HG02571 (cell line): ENCODE data around the gene PDP2.
A peak's percentile ranks its signal among the peaks of the same experiment; 100 is the strongest.
"Not testable (repeated sequence)": the region's sequence is repeated elsewhere in the genome, so short reads cannot be mapped to it uniquely, and the experiment has no call there.

Experiments used
- ATAC-seq: cut with Tn5 transposase; IDR thresholded peaks from one replicate; pipeline ENCODE4 v1.9.1; 2021; ENCODE audit warnings: mild to moderate bottlenecking, moderate library complexity; ENCODE audit not compliant: unreplicated experiment

PDP2 gene

DNA sequence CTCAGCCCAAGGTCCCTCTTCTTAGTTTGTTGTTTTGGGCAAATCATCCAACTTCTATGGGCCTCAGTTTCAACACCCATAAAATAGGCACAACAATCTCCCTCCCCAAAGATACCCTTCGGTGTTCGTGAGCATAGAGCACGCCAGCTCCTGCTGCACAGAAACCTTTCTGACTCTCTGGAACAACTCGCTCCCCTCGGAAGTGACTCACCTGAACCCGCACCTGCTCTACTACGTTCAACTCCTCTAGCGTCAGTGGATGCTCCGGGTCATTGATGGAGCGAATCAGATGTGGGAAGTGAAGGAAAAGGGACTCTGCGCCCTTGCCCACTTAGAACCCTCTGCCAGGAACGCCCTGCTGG, 53.4 kb downstream of the PDP2 start:
- ATAC-seq = no peak

DNA sequence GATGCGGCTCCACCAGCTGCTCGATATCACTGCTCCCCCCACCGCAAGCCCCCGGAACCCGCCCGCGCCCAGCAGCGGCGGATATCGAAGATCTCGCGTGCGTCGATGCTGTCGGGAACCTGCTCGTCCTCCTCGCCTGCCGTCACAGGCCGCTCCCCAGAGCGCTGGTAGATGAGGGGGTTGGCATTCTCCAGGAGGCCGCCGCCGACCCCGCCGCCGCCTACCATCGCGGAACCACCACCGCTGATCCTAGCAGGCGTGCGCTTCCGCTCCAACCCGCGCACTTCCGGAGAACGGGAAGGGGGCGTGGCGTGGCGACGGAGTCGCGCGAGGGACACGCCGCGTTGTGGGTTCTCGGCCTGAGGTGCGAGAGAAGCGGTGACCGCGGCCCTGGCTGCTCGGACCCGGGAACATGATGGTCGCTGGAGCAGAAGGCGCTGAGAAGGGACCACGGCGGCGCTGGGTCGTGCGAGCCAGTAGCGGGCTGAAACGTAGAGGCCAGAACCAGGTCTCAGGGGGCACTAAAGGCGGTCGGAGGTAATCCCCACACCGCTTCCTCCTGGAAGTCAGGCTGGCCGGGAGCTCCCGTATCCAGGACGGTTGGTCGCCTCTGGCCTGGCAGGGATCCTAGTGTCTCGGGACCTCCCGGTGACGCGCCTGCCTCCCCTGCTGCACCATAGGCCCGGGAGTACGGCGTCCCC, 54.0 kb downstream of the PDP2 start, which contains the start of gene CIAO2B:
Gene CIAO2B, minus strand, starts transcription at position 265 of the 701 bp plus-strand sequence. Its CDS starts 38 bp downstream, at position 227.
- peak; percentile 78 for ATAC-seq

DNA sequence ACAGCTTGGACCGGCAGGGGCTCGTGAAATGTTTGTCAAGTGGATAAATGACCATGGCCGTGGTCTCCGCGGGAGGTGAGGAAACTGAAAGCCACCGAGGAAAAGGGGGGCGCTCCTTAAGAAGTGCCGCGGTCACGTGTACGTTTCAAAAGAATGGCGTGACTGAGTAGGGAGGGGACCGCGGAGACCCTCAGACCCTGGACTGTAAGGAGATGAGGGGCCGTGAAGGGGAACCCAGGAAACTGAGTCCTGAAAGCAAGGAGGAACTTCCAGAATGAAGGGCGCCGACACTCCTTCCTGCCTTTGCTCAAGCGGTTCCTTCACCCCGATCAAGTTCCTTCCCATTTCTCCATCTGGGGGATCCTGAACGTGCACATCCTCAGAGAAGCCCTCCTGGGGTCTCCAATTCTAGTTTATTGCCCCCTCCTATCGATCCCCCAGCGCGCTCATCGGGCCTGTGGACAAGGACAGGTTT, 54.6 kb downstream of the PDP2 start:
- not testable (repeated sequence) for ATAC-seq

DNA sequence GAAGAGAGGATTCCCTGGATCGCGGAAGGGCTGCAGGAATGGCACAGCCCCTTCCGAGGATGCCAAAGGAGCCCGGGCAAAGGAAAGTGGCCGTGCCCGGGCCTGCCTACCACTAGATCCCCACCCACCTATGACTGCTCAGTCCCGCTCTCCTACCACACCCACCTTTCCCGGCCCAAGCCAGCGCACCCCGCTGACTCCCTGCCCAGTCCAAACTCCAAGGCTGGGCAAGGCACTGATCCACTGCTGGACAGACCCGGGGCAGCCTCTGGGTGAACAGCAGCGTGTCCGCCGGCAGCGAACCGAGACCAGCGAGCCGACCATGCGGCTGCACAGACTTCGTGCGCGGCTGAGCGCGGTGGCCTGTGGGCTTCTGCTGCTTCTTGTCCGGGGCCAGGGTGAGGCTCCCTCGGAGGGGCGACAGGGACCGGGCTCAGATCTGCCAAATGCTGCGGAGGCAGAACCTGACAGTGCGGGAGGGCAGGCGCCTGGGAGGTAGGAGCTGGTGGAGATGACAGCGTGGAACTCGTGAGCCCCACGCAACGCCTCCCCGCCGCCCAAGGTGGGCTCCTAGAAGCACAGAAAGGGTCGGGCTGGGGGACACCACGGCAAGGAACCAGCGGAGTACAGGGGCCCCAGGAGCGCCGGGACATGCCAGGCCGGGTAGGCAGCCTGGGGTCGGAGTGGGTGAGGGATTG, 55.1 kb downstream of the PDP2 start, which contains the start of gene CES2:
Gene CES2, plus strand, starts transcription at position 203 of the 698 bp plus-strand sequence. Its CDS starts 120 bp downstream, at position 323.
- ATAC-seq = no peak

DNA sequence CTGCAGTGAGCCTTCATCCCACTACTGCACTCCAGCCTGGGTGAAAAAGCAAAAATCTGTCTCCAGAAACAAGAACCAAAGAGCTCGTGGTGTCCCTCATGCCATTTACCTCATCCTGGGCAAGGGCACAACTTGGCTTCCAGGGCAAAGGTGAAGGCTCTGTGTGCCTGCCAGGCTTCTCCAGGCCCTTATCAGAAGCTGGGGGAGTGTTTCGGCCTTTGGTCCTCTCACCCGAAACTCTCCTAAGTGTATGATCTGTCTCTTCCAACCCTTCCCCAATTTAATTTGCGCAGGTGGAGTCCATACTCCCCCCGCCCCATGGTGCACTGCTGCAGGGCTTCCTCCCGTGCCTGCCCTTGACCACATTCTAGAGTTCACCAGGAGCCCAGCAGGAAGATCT, 56.1 kb downstream of the PDP2 start:
- ATAC-seq = no peak

DNA sequence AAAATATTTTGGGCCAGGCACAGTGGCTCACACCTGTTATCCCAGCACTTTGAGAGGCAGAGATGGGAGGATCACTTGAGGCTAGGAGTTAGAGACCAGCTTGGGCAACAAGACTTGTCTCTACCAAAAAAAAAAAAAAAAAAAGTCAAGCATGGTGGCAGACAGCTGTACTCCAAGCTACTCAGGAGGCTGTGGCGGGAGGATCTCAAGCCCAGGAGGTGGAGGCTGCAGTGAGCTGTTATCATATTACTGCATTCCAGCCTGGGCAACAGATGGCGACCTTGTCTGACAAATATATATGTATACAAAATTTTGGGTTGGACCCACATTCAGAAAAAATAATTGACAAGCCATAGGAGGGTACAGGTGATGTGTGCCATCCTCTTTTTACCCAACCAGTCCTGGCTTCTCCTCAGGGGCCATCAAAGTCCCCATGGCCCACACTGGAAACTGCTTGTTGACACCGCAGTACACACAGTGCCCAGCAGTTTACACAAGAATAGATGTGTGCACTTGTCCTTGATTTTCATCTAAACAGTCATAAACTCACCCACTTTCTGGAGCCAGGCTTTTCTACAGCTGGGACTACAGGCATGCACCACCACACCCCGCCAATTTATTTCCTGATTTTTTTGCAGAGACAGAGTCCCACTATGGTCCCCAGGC, 56.7 kb downstream of the PDP2 start:
- ATAC-seq = no peak

DNA sequence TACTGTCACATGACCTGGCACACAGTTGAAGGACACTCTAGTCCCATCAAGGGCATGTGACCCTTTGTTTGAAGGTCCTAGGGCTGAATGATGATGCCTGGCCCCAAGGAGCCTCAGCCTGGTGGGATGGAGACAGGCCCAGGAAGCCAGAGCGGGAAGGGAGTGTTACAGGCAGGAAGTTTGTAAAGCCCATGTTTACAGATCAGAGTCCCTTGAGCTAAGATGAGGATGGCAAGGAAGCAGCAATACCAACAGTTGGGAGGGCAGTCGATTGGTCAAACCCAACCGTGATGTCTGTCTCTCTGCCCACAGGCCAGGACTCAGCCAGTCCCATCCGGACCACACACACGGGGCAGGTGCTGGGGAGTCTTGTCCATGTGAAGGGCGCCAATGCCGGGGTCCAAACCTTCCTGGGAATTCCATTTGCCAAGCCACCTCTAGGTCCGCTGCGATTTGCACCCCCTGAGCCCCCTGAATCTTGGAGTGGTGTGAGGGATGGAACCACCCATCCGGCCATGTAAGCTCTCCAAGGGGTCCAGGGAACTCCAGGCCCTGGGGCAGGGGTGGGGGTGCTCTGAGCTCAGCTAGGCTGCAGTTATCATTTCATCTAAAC, 57.5 kb downstream of the PDP2 start:
- ATAC-seq = no peak

DNA sequence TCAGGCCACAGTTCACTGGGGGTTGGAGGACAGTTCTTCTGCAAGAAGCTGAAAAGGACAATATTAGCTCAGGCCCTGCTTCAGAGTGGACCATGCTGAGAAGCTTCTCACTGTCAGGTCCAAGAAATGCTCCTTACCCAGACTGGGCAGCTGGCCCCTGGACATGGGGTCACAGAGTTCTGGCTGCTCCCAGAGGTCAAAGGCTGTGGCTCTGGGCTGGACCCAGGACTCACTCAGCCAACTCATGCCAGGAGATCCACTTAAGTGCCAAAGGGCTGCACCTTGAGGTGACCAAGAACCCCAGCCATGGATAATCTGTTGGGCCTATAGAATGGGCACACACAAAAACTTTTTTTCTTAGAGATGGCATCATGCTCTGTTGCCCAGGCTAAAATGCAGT, 59.1 kb downstream of the PDP2 start:
- ATAC-seq = no peak

DNA sequence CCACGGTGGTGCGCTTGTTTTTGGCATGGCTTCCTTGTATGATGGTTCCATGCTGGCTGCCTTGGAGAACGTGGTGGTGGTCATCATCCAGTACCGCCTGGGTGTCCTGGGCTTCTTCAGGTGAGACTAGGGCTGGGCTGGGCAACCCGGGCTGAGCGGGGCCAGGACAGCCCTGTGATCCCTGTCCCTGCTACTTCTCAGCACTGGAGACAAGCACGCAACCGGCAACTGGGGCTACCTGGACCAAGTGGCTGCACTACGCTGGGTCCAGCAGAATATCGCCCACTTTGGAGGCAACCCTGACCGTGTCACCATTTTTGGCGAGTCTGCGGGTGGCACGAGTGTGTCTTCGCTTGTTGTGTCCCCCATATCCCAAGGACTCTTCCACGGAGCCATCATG, 59.9 kb downstream of the PDP2 start:
- ATAC-seq = no peak
